Endometrial microvascular endothelial cells (primary cell): Measurements from ENCODE around the gene RGS7. TPM values are rescaled to one million over a fixed set of nuclear protein-coding genes. Genes with fewer than 3 reads are reported as not detected.

Experiments used
- in situ Hi-C: cut with HindIII; loops from 2 replicates; pipeline ENCODE4 v1.10.0; 2017; ENCODE audit warnings: low sequenced_read_pairs, low pct_unique_long_range_greater_than_20kb; ENCODE audit errors: inconsistent ontology term
- total RNA-seq: library from RNA; depleted of rRNA; stranded (reverse); fragments of >200 nt; gene quantifications from one replicate; pipeline ENCODE4 v1.2.3, GENCODE V29; 2015; ENCODE audit errors: inconsistent ontology term

The RGS7 gene
- total RNA-seq = 0.74 TPM

GRCh38 chr1:241356519-241357365 lies at the start of gene RGS7:
RGS7 (minus strand) TSS chr1:241357205.
- in situ Hi-C loops = no loop called here

GRCh38 chr1:241406421-241406820 lies 49.4 kb upstream of the RGS7 start:
- in situ Hi-C loops = no loop called here

- in situ Hi-C loops = no loop called here
Measured at GRCh38 chr1:241401156-241401555, 44.2 kb upstream of the RGS7 start.

GRCh38 chr1:241396747-241397681 lies 40.0 kb upstream of the RGS7 start:
- in situ Hi-C loops = no loop called here

GRCh38 chr1:241391926-241392710 lies 35.1 kb upstream of the RGS7 start:
- in situ Hi-C loops = no loop called here

- in situ Hi-C loops = no loop called here
Measured at GRCh38 chr1:241390526-241390925, 33.5 kb upstream of the RGS7 start.

GRCh38 chr1:241389400-241389799 lies 32.4 kb upstream of the RGS7 start:
- in situ Hi-C loops = no loop called here

- in situ Hi-C loops = no loop called here
Measured at GRCh38 chr1:241387216-241387615, 30.2 kb upstream of the RGS7 start.

GRCh38 chr1:241376701-241377100 lies 19.7 kb upstream of the RGS7 start:
- in situ Hi-C loops = no loop called here

GRCh38 chr1:241375886-241376285 lies 18.9 kb upstream of the RGS7 start:
- in situ Hi-C loops = no loop called here

- in situ Hi-C loops = no loop called here
Measured at GRCh38 chr1:241366196-241366595, 9.2 kb upstream of the RGS7 start.

GRCh38 chr1:241362350-241362749 lies 5.3 kb upstream of the RGS7 start:
- in situ Hi-C loops = no loop called here

- in situ Hi-C loops = no loop called here
Measured at GRCh38 chr1:241357366-241358340, 648 bp upstream of the RGS7 start.

GRCh38 chr1:241356187-241356518 lies 852 bp downstream of the RGS7 start:
- in situ Hi-C loops = no loop called here

- in situ Hi-C loops = no loop called here
Measured at GRCh38 chr1:241355311-241356010, 1.5 kb downstream of the RGS7 start.

GRCh38 chr1:241352401-241352800 lies 4.6 kb downstream of the RGS7 start:
- in situ Hi-C loops = no loop called here

- in situ Hi-C loops = no loop called here
Measured at GRCh38 chr1:241351841-241352240, 5.2 kb downstream of the RGS7 start.

GRCh38 chr1:241343956-241344355 lies 13.0 kb downstream of the RGS7 start:
- in situ Hi-C loops = no loop called here
